HPDE6-E6E7 (cell line): Measurements from ENCODE around the gene PTPRG.

Source experiments
- DNase-seq: peaks from one replicate; pipeline ENCODE4 v3.0.0; 2011; ENCODE audit warnings: missing footprints; ENCODE audit errors: extremely low spot score

The PTPRG gene

GRCh38 chr3:62052331-62052730 is 491.0 kb downstream of the PTPRG start:
- no peak for DNase-seq

DNA sequence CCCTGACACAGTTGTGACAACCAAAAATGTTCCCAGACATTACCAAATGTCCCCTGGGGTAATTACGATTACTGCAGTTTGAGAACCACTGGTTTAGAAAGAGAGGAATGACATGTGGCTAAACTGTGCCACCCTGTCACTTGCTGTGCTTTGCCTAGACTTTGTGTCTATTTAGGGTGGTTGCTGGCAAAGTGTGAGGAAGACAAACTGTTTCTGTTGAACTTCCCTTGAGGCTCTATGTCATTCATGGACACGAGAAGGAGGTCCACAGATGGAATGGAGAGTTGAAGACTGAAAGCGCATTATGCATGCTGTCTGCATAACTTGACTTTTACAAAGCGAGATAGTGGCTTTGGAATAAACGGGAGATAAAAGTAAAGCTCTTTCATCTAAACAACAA is 495.3 kb downstream of the PTPRG start:
- DNase-seq = no peak

DNA sequence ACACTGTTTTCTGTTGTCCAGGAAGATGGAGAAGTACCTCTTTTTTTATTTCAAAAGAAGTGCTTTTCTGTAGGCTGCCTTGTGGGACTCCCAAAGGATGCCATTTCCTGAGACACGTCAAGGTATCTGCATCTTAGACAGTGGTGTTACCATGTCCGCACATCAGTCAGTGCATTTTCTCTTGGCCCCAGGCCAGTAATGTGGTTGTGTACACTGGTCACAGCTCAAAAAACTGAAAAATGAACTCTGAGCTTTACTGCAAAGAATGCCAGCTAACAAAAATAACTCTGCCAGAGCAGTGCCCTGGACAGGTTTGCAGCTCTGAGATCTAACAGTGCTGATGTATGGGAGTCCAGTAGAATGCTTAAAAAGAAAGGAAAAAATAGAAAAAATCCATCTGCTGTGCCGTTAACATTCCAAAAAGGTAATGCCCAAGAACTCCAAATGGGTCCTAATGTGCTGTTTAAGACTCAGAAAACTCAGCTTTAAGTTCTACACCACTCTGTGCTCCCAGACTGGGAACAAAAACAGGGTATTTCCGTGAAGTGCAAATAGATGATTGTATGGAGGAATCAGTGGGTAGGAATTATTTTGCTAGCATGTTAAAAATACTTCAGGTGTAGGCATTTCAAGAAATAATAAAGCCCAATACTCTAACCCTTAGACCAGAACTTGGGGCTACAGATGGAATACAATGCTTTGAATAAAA is 496.1 kb downstream of the PTPRG start:
- no peak for DNase-seq

GRCh38 chr3:62065985-62066693 is 504.8 kb downstream of the PTPRG start:
- no peak for DNase-seq

- no peak for DNase-seq
These were observed 507.0 kb downstream of the PTPRG start for GRCh38 chr3:62068337-62068736.

DNA sequence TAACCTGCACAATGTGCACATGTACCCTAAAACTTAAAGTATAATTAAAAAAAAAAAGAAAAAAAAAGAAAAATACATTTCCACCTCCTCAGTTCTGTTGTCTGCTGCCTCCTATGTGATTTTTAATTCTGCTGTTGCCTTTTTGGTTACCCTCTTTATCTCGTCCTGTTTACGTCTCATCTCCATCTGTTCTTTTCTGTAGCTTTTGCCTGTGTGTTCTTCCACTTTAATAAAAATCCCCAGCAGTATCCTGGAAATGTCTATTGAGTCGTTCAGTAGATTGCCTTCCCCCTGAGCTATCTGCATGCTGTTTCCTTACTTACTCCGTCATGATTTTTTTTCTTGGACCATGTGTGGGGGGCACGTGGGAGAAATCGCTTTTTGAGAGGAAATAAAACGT is 509.5 kb downstream of the PTPRG start:
- no peak for DNase-seq

DNA sequence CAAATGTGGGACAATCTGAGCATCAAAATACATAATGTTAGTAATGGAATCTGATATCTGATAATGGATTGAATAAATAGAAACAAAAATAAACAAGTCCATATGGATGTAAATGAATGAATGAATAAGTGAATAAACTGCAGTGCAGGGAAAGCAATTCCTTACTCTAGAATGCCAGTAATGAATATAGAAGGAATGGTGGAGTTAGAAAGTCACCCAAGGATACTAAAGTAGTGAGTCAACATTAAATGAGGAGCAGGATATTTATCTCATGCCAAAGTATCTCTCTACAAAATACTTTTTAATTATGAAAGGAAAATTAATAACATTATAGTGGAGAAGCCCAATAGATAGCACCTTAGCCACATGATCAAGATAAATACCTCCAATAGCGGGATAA is 511.7 kb downstream of the PTPRG start:
- no peak for DNase-seq

DNA sequence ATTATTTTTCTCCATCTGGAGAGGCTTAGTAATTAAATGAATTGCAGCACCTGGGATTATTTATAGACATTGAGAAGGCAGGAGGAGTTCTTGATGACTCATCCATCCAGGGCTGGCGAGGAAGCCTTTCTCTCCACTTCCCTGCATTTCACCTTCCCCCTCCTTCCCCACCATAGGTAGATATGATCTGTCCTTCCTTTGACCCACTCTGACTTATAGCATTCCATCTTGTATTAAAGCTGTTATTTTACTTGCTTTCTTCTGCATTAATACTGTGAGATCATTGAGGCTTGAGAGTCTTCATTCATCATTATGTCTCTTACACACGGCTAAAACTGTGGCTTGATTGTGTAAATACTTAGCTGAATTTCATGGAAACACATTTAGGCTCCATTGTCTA is 523.2 kb downstream of the PTPRG start:
- DNase-seq = no peak

DNA sequence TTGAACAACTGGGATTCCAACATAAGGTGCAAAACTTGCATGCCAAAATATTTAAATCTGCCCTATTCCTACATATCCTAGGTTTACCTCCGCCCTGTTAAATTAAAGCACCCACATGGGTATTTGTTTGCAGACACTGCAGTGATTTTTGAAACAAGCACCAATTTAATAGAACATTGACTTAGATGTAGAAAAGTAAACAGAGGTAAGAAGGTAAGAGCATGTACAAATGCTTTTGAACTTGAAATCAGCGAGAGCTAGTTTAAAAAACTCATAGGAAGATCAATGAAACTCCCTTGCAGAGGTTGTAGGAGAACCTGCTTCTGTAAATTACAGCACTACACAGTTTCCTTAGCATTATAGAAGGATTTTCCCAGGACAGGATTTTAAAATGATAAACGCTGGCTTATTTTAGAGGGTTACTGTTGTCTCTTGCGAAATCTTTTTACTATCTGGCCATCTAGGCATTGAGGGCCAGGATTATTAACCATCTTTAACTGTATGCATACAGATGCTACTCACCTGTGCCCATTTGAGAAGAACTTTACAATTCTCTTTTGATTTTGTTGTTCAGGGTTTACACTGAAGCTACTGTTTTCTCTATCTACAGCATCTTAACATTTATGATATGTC is 527.2 kb downstream of the PTPRG start:
- no peak for DNase-seq

DNA sequence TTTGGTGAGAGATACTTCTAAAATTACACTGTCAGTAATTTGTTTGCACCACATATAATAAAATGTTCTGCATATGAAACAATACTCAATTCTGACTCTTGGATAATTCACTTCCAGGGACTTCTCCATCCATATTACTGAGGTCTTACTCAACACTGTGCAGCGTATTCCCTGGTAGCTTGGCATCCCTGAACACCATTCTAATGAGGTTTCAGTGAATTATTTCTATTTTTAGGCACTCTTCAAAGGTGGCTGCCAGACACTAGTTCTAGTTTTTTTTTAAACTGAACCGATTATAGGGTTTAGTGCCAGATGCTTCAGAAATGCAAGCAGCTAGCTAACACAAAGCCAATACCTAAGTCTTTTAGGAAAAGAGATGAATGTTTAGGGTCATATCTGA is 528.7 kb downstream of the PTPRG start:
- DNase-seq = no peak

GRCh38 chr3:62090519-62090918 is 529.1 kb downstream of the PTPRG start:
- DNase-seq = no peak

DNA sequence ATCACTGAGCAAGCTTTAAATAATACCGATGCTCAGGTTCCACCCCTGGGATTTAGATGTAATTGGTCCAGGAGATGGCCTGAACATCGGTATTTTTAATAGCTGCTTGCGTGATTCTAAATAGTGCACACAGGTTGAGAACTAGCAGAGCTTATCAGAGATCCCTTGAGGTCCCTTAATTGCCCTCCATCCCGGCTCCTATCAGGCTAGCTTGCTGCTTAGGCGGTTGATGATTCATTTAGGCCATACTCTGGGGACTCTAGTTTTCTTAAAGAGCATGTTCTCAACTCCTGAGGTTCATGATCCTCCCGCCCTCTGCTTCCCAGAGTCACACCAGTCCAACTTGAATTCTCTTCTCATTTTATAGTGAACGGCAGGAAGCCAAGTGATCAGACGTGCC is 531.7 kb downstream of the PTPRG start:
- no peak for DNase-seq

- no peak for DNase-seq
These were observed 533.1 kb downstream of the PTPRG start for GRCh38 chr3:62094461-62094860.

GRCh38 chr3:62095080-62095479 is 533.7 kb downstream of the PTPRG start:
- DNase-seq = no peak

DNA sequence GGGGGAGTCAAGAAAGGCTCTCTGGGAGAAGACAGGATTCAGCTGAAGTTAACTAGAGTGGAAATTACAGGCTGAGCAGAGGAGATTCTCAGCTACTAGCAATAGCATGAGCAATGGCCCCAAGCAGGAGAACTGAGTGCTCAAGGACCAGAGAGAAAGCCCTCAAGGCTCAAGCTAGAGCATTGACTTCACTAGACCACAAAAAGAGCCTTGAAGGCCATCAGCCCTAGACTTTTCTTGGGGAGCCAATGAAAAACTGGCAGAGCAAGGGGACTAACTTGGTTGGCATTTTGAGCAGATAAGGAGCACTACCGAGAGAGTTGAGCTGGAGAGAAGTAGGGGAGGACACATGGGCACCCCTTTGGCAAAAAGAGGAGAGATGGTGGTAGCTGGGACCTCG is 534.4 kb downstream of the PTPRG start:
- no peak for DNase-seq

DNA sequence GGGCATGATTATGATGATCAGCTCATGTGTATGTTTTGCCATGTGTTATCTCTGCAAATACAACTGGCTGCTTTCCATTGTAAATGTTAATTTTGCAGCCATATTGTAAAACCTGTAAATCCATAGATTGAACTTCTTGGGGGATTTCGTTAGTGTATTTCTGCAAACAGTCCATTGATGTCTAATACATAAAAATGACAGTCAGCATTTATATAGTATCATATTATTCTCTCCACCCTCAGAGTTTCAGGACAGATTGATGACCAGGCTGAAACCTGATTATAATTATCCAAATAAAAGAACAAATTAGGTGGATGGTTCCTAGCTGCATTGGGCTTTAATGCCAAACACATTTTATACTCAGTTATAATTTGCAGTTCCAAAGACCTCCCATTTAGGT is 535.1 kb downstream of the PTPRG start:
- DNase-seq = no peak

GRCh38 chr3:62097121-62097520 is 535.8 kb downstream of the PTPRG start:
- no peak for DNase-seq

GRCh38 chr3:62098646-62099365 is 537.4 kb downstream of the PTPRG start:
- no peak for DNase-seq

GRCh38 chr3:62100282-62100989 is 539.1 kb downstream of the PTPRG start:
- DNase-seq = no peak

- no peak for DNase-seq
These were observed 540.1 kb downstream of the PTPRG start for GRCh38 chr3:62101488-62101887.

DNA sequence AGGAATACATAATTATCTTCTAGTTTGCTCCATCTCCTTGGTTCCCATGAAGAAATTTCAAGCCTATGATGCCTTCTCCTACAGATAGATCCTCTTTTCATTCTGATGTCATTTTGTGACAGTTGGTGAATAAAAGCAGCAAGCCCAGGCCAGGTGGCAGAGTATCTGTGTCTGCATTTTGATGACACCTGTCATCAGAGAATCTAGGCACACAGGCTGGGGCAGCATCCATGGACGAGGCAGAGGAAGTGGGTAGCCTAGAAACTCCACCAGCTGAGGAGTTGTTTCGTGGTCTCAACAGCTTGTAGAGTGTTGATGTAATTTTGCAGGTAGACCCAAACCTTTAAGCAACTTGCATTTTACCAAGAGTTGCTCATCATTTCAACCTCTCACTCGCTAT is 542.2 kb downstream of the PTPRG start:
- DNase-seq = no peak

DNA sequence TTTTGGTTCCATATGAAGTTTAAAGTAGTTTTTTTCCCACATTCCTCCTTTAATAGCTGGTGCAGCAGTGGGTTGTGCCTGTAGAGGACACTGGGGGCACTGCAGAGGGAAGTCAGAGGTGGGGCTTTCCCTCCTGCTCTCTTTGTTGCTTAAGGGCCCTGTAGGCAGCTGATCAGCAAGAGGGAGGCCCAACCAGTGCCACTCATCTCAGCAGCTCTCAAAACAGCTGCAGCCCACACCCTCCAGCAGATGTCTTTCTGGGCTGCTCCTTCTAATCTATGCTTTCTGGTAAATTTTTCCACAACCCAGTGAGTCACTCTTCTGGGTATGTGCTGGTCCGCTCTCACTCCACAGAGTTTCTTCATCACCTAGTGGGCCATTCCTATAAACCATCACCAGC is 548.2 kb downstream of the PTPRG start:
- no peak for DNase-seq
